Activated naive CD4-positive, alpha-beta T cell treated with anti-CD3 and anti-CD28 coated beads, Interleukin-2, amount 50 U/mL, for 24 hours (primary cell): Measurements from ENCODE around the gene LHX5.

Experiments
- H3K27ac Mint-ChIP-seq: one replicate; pipeline ENCODE4 v1.8.0; 2021; ENCODE audit warnings: mild to moderate bottlenecking, mixed read lengths
- H3K27me3 Mint-ChIP-seq: one replicate; pipeline ENCODE4 v1.8.0; 2021; ENCODE audit warnings: mixed read lengths
- H3K36me3 Mint-ChIP-seq: one replicate; pipeline ENCODE4 v1.8.0; 2021; ENCODE audit warnings: mixed read lengths
- H3K4me1 Mint-ChIP-seq: one replicate; pipeline ENCODE4 v1.8.0; 2021; ENCODE audit warnings: mixed read lengths
- H3K4me3 Mint-ChIP-seq: one replicate; pipeline ENCODE4 v1.8.0; 2021; ENCODE audit warnings: mild to moderate bottlenecking, mixed read lengths
- H3K9me3 Mint-ChIP-seq: one replicate; pipeline ENCODE4 v1.8.0; 2021; ENCODE audit warnings: mixed read lengths

LHX5 gene

GRCh38 chr12:113472191-113473121, 785 bp upstream of the LHX5 start:
- H3K9me3 Mint-ChIP-seq: no peaks in the 10 kb centered on the region
- no peak overlapping the region for H3K4me3 Mint-ChIP-seq
- no peak overlapping the region for H3K27ac Mint-ChIP-seq
- peaks cover 52% of the 10 kb centered on the region for H3K27me3 Mint-ChIP-seq
- H3K36me3 Mint-ChIP-seq: no peaks in the 10 kb centered on the region
- H3K4me1 Mint-ChIP-seq: peaks cover 14% of the 10 kb centered on the region

GRCh38 chr12:113470871-113471618, 626 bp downstream of the LHX5 start:
- Mint-ChIP-seq H3K36me3 (no peaks in the 10 kb centered on the region), H3K27ac (peak overlapping the region; percentile 30), H3K9me3 (no peaks in the 10 kb centered on the region), H3K4me1 (peaks cover 21% of the 10 kb centered on the region), H3K27me3 (peaks cover 56% of the 10 kb centered on the region), H3K4me3 (no peak overlapping the region)

GRCh38 chr12:113469949-113470743, 1.5 kb downstream of the LHX5 start:
- no peak overlapping the region for H3K4me3 Mint-ChIP-seq
- H3K27ac Mint-ChIP-seq: no peak overlapping the region
- peaks cover 53% of the 10 kb centered on the region for H3K27me3 Mint-ChIP-seq
- H3K4me1 Mint-ChIP-seq: peaks cover 23% of the 10 kb centered on the region
- H3K9me3 Mint-ChIP-seq: no peaks in the 10 kb centered on the region
- no peaks in the 10 kb centered on the region for H3K36me3 Mint-ChIP-seq

GRCh38 chr12:113469224-113469948, 2.3 kb downstream of the LHX5 start:
- Mint-ChIP-seq H3K27me3 (peaks cover 51% of the 10 kb centered on the region), H3K9me3 (no peaks in the 10 kb centered on the region), H3K4me3 (no peak overlapping the region), H3K36me3 (no peaks in the 10 kb centered on the region), H3K4me1 (peaks cover 28% of the 10 kb centered on the region), H3K27ac (no peak overlapping the region)

- Mint-ChIP-seq H3K27ac (no peak overlapping the region), H3K9me3 (no peaks in the 10 kb centered on the region), H3K36me3 (no peaks in the 10 kb centered on the region), H3K4me1 (peaks cover 30% of the 10 kb centered on the region), H3K4me3 (no peak overlapping the region), H3K27me3 (peaks cover 51% of the 10 kb centered on the region)
These were observed 3.1 kb downstream of the LHX5 start for GRCh38 chr12:113468365-113469223.

GRCh38 chr12:113467502-113468364, 3.9 kb downstream of the LHX5 start:
- no peak overlapping the region for H3K27ac Mint-ChIP-seq
- peaks cover 33% of the 10 kb centered on the region for H3K4me1 Mint-ChIP-seq
- no peaks in the 10 kb centered on the region for H3K9me3 Mint-ChIP-seq
- no peaks in the 10 kb centered on the region for H3K36me3 Mint-ChIP-seq
- no peak overlapping the region for H3K4me3 Mint-ChIP-seq
- H3K27me3 Mint-ChIP-seq: peaks cover 46% of the 10 kb centered on the region

GRCh38 chr12:113467142-113467501, 4.5 kb downstream of the LHX5 start:
- no peak overlapping the region for H3K27ac Mint-ChIP-seq
- peaks cover 36% of the 10 kb centered on the region for H3K4me1 Mint-ChIP-seq
- H3K9me3 Mint-ChIP-seq: no peaks in the 10 kb centered on the region
- H3K27me3 Mint-ChIP-seq: peaks cover 48% of the 10 kb centered on the region
- H3K36me3 Mint-ChIP-seq: no peaks in the 10 kb centered on the region
- H3K4me3 Mint-ChIP-seq: peak overlapping the region; percentile 0

- Mint-ChIP-seq H3K27me3 (peaks cover 47% of the 10 kb centered on the region), H3K27ac (no peak overlapping the region), H3K4me1 (peaks cover 35% of the 10 kb centered on the region), H3K9me3 (no peaks in the 10 kb centered on the region), H3K36me3 (no peaks in the 10 kb centered on the region), H3K4me3 (peak overlapping the region; percentile 0)
These were observed 5.1 kb downstream of the LHX5 start for GRCh38 chr12:113466454-113467141.

GRCh38 chr12:113465808-113466453, 5.7 kb downstream of the LHX5 start:
- H3K4me1 Mint-ChIP-seq: peaks cover 37% of the 10 kb centered on the region

GRCh38 chr12:113464852-113465719, 6.6 kb downstream of the LHX5 start:
- no peak overlapping the region for H3K27ac Mint-ChIP-seq
- peak overlapping the region; percentile 66 for H3K4me3 Mint-ChIP-seq
- H3K4me1 Mint-ChIP-seq: peaks cover 37% of the 10 kb centered on the region
- H3K36me3 Mint-ChIP-seq: no peaks in the 10 kb centered on the region
- peaks cover 46% of the 10 kb centered on the region for H3K27me3 Mint-ChIP-seq
- no peaks in the 10 kb centered on the region for H3K9me3 Mint-ChIP-seq

More at GRCh38 chr12:113465808-113466453, 5.7 kb downstream of the LHX5 start:
- Mint-ChIP-seq H3K9me3 (no peaks in the 10 kb centered on the region), H3K36me3 (no peaks in the 10 kb centered on the region), H3K4me3 (no peak overlapping the region), H3K27me3 (peaks cover 49% of the 10 kb centered on the region), H3K27ac (no peak overlapping the region)

GRCh38 chr12:113464452-113464775, 7.3 kb downstream of the LHX5 start:
- peak overlapping the region; percentile 49 for H3K4me3 Mint-ChIP-seq
- H3K4me1 Mint-ChIP-seq: peaks cover 37% of the 10 kb centered on the region
- no peak overlapping the region for H3K27ac Mint-ChIP-seq
- peaks cover 45% of the 10 kb centered on the region for H3K27me3 Mint-ChIP-seq
- H3K9me3 Mint-ChIP-seq: no peaks in the 10 kb centered on the region
- H3K36me3 Mint-ChIP-seq: no peaks in the 10 kb centered on the region
